KOPT-K1 (cell line): ENCODE measurements around the gene LMX1A.

Experiments
- H3K27ac ChIP-seq: fragments of 200-600 bp; sonication (generic); 2 replicates; pipeline ENCODE4 v1.5.1; 2016; ENCODE audit warnings: antibody characterized with exemption, mild to moderate bottlenecking, low read depth, low read length; ENCODE audit not compliant: poor library complexity, severe bottlenecking
- H3K36me3 ChIP-seq: fragments of 200-600 bp; sonication (generic); 2 replicates; pipeline ENCODE4 v1.5.1; 2017; ENCODE audit warnings: antibody characterized with exemption, mild to moderate bottlenecking, low read length, moderate library complexity; ENCODE audit not compliant: insufficient read depth
- H3K9me3 ChIP-seq: fragments of 200-600 bp; sonication (generic); 2 replicates; pipeline ENCODE4 v1.5.1; 2017; ENCODE audit warnings: antibody characterized with exemption, low read length, mild to moderate bottlenecking; ENCODE audit not compliant: insufficient read depth, poor library complexity, severe bottlenecking

The LMX1A gene

GRCh38 chr1:165351863-165352441 lies 4.6 kb downstream of the LMX1A start:
- Histone ChIP-seq H3K9me3 (no peaks in the 10 kb centered on the region), H3K27ac (no peak overlapping the region), H3K36me3 (no peaks in the 10 kb centered on the region)

DNA sequence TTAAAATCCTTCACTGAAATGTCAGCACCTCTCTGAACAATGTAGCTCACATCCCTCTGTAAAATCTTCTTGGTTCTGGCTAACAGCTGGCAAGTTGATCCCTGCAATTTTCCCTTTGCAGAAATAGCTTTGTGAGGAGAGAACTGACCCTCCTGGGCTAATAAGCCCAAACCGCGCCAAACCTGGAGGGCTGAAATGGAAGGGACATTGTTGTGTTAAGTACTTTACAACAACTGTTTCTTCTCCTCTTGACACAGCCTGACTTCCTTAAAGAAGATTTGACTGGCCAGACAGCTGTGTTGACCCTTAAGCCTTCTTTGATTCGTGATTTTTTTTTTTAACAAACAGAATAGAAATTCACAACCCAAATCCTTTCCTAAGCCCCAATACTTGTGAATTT lies 5.7 kb downstream of the LMX1A start:
- Histone ChIP-seq H3K9me3 (no peaks in the 10 kb centered on the region), H3K27ac (no peak overlapping the region), H3K36me3 (no peaks in the 10 kb centered on the region)

GRCh38 chr1:165345502-165345901 lies 11.0 kb downstream of the LMX1A start:
- no peak overlapping the region for H3K27ac ChIP-seq
- H3K36me3 ChIP-seq = no peaks in the 10 kb centered on the region
- no peaks in the 10 kb centered on the region for H3K9me3 ChIP-seq

- H3K9me3 ChIP-seq = no peaks in the 10 kb centered on the region
- no peak overlapping the region for H3K27ac ChIP-seq
- no peaks in the 10 kb centered on the region for H3K36me3 ChIP-seq
Observed at GRCh38 chr1:165344736-165345135, 11.8 kb downstream of the LMX1A start.

DNA sequence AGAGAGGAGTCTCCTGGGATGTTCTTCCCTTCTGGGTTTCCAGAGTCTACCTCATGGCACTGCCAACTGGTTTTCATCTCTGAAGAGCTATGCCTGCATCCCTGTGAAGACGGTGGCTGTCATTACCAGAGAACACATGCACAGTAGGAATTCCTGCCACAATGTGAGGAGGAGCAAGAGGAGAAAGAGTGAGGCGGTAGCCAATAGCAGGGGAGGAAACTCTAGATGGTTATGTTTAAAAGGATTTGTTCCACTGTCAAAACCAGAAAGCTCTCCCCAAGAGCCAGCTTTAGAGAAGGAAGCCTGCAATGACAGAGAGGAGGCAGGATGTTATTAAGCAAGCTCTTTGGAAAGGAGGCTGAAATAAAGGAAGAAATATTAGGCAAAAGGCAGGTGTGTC lies 12.3 kb downstream of the LMX1A start:
- Histone ChIP-seq H3K27ac (no peak overlapping the region), H3K9me3 (no peaks in the 10 kb centered on the region), H3K36me3 (no peaks in the 10 kb centered on the region)

GRCh38 chr1:165342587-165342986 lies 13.9 kb downstream of the LMX1A start:
- no peaks in the 10 kb centered on the region for H3K9me3 ChIP-seq
- H3K36me3 ChIP-seq = no peaks in the 10 kb centered on the region
- no peak overlapping the region for H3K27ac ChIP-seq

- Histone ChIP-seq H3K9me3 (no peaks in the 10 kb centered on the region), H3K27ac (no peak overlapping the region), H3K36me3 (no peaks in the 10 kb centered on the region)
Observed at GRCh38 chr1:165342168-165342567, 14.3 kb downstream of the LMX1A start.

DNA sequence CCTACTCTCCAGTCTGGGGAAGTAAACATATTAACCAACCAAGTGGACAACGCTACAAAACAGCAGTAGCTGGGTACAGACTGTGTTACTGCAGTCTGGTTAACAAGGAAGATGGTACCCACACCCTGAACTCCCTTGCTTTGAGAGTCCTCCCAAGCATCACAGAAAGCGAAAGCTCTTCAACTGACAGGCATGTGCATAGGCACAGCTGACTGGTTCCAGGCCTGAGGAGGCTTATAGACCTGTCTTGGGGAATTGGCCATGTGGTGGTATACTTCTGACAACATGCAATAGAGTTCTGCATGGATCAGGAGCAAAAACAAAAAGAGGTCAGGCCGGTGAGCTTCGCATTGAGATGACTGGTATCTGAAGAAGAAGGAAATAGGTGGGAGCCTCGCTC lies 17.4 kb downstream of the LMX1A start:
- no peaks in the 10 kb centered on the region for H3K9me3 ChIP-seq
- no peak overlapping the region for H3K27ac ChIP-seq
- H3K36me3 ChIP-seq = no peaks in the 10 kb centered on the region

DNA sequence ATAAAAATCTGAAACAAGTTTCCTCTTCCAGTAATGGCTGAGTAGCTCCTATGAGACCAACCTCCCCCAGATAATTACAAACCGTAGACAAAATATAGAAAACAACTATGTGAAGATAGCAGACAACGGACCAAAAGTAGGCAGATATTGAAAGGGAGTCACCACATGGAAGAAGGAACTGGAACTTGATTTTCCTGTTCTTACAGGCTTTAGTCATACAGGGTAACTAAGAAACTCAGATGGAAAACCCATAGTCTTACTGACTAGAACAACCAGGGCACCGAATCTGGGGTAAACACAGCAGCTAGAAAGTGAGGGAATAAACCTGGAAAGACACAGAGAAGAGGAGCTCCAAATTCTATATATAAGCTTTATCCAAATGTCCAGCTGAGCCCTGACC lies 26.0 kb downstream of the LMX1A start:
- Histone ChIP-seq H3K36me3 (no peaks in the 10 kb centered on the region), H3K27ac (no peak overlapping the region), H3K9me3 (no peaks in the 10 kb centered on the region)

DNA sequence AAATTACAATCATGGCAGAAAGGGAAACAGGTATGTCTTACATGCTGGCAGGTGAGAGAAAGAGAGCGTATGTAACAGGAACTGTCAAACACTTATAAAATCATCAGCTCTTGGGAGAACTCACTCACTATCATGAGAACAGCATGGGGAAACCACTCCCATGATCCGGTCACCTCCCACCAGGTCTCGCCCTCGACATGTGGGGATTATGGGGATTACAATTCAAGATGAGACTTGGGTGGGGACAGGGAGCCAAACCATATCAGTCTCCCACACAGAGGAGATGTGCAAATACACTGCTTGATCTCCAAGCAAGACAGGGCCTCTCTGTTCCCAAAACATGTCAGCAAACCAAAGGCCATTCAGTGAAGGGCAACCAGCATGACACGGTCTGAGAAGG lies 27.4 kb downstream of the LMX1A start:
- H3K27ac ChIP-seq = no peak overlapping the region
- H3K36me3 ChIP-seq = no peaks in the 10 kb centered on the region
- H3K9me3 ChIP-seq = no peaks in the 10 kb centered on the region

GRCh38 chr1:165328136-165328535 lies 28.4 kb downstream of the LMX1A start:
- no peak overlapping the region for H3K27ac ChIP-seq
- H3K9me3 ChIP-seq = no peaks in the 10 kb centered on the region
- no peaks in the 10 kb centered on the region for H3K36me3 ChIP-seq

GRCh38 chr1:165327538-165327937 lies 29.0 kb downstream of the LMX1A start:
- H3K27ac ChIP-seq = no peak overlapping the region
- H3K9me3 ChIP-seq = no peaks in the 10 kb centered on the region

DNA sequence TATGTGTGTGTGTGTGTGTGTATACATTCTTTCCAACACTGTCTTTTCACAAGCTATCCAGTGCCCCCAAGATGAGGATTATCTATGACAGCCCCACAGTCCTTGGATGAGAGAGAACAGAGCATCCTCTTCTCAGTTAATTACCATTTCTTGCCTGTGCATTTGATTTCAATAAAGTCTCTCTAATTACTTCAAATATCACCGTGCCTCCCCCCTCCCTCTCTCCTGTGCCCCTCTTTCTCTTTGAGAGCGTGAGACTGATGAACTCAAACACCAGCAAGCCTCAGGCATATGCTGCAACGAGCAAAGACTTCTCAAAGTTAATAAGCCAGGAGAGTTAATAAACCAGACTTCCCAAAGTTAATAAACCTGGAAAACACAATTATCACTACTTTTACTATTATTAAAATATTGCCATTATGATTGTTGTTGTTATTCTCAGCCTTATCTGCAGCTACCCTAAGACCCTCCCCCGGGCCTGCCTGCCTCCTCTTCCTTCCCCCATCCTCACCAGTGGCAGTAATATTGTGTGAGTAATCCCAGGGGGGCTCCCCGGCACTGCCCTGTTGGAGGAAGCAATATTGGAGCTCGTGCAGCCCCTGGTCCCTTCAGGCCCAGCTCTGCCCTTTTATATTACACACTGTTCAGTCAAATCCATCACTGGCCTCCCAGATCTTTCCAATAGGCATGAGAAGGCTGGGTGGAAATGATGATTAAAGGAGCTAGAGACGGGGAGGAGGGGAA lies 30.9 kb downstream of the LMX1A start:
- no peaks in the 10 kb centered on the region for H3K9me3 ChIP-seq
- H3K27ac ChIP-seq = no peak overlapping the region
- no peaks in the 10 kb centered on the region for H3K36me3 ChIP-seq

More at GRCh38 chr1:165327538-165327937, 29.0 kb downstream of the LMX1A start:
- H3K36me3 ChIP-seq = no peaks in the 10 kb centered on the region

GRCh38 chr1:165324050-165324449 lies 32.5 kb downstream of the LMX1A start:
- Histone ChIP-seq H3K36me3 (no peaks in the 10 kb centered on the region), H3K27ac (no peak overlapping the region), H3K9me3 (no peaks in the 10 kb centered on the region)

DNA sequence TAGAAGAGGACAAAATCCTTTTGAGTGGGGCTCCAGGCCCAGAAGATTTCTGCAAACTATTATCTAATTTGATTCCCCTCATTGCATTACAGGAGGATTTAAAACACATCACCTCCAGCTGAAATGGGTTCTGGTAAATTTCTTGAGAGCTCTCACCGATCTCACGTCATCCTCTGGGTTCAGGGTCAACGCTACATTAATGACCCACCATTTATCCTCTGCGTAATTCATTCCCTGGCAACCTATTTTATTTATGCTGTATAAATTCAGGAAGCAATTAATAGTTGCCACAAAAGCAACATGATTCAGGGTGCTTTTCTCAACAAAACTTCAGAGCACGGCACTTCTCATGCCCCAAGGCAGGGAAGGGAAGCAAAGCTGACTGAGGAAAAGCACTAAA lies 38.9 kb downstream of the LMX1A start:
- Histone ChIP-seq H3K27ac (no peak overlapping the region), H3K36me3 (no peaks in the 10 kb centered on the region), H3K9me3 (no peaks in the 10 kb centered on the region)

- Histone ChIP-seq H3K9me3 (no peaks in the 10 kb centered on the region), H3K36me3 (no peaks in the 10 kb centered on the region)
Observed at GRCh38 chr1:165316153-165316772, 40.3 kb downstream of the LMX1A start.

More at GRCh38 chr1:165316153-165316772, 40.3 kb downstream of the LMX1A start:
- H3K27ac ChIP-seq = no peak overlapping the region
